GM23248 (cell line): ENCODE results near the gene TBC1D2.

Source experiments
- EZH2 ChIP-seq: fragments of 200-600 bp; sonication (generic); IDR thresholded peaks from 2 replicates; pipeline ENCODE4 v1.6.1; 2018; ENCODE audit warnings: antibody characterized with exemption, mild to moderate bottlenecking; ENCODE audit not compliant: insufficient read depth, poor library complexity, severe bottlenecking
- EZH2phosphoT487 ChIP-seq: fragments of 200-600 bp; sonication (generic); IDR thresholded peaks from 2 replicates; pipeline ENCODE4 v1.6.1; 2018; ENCODE audit warnings: antibody characterized with exemption, moderate library complexity, mild to moderate bottlenecking, low read depth; ENCODE audit not compliant: insufficient read depth

- TF ChIP-seq EZH2 (no peak), EZH2phosphoT487 (no peak)
Observed at GRCh38 chr9:98203153-98203552, 52.3 kb downstream of the TBC1D2 start.
